WTC11 (cell line): ENCODE results near the gene LCNL1. TPM values are rescaled to one million over a fixed set of nuclear protein-coding genes. Genes with fewer than 3 reads are reported as not detected.

Experiments used
- ATAC-seq: fragments of 200-7000 bp; cut with Tn5 transposase; 2 replicates; pipeline ENCODE4 v1.10.0; 2021; ENCODE audit warnings: mild to moderate bottlenecking, moderate library complexity
- CTCF ChIA-PET: fragments of 300-600 bp; sonication (Branson Sonifier 250); formaldehyde crosslinking; loops from one replicate; lab custom pipeline; 2021; ENCODE audit warnings: antibody characterized with exemption; lab: Charles Lee
- POLR2A ChIA-PET: fragments of 350-600 bp; sonication (Branson Sonifier 250); formaldehyde crosslinking; loops from one replicate; lab custom pipeline; 2021; ENCODE audit warnings: antibody characterized with exemption; lab: Charles Lee
- DNase-seq: peaks from one replicate; pipeline ENCODE4 v3.0.0; 2021; ENCODE audit warnings: low spot score
- H3K27ac Mint-ChIP-seq: 2 replicates; pipeline ENCODE4 v1.8.0; 2021; ENCODE audit warnings: mixed read lengths
- H3K27me3 Mint-ChIP-seq: 2 replicates; pipeline ENCODE4 v1.8.0; 2021; ENCODE audit warnings: low read depth, mild to moderate bottlenecking, moderate library complexity, mixed read lengths
- H3K36me3 Mint-ChIP-seq: 2 replicates; pipeline ENCODE4 v1.8.0; 2021; ENCODE audit warnings: mixed read lengths
- H3K4me1 Mint-ChIP-seq: 2 replicates; pipeline ENCODE4 v1.8.0; 2022; ENCODE audit warnings: mixed read lengths
- H3K4me3 Mint-ChIP-seq: 2 replicates; pipeline ENCODE4 v1.8.0; 2021; ENCODE audit warnings: mild to moderate bottlenecking, moderate library complexity, mixed read lengths
- H3K9me3 Mint-ChIP-seq: 2 replicates; pipeline ENCODE4 v1.8.0; 2021; ENCODE audit warnings: mixed read lengths
- AR ChIP-seq: fragments of 250-450 bp; sonication (Bioruptor Pico); IDR thresholded peaks from 2 replicates; pipeline ENCODE4 v1.9.0; 2021; ENCODE audit warnings: mild to moderate bottlenecking
- ATF6 ChIP-seq: sonication (generic); formaldehyde crosslinking; IDR thresholded peaks from 2 replicates; pipeline ENCODE4 v1.8.1; 2023; ENCODE audit warnings: mild to moderate bottlenecking, missing genetic modification reagents
- CREM ChIP-seq: sonication (generic); formaldehyde crosslinking; IDR thresholded peaks from 2 replicates; pipeline ENCODE4 v1.8.1; 2022; ENCODE audit warnings: mild to moderate bottlenecking, missing genetic modification reagents, moderate library complexity
- FOXK1 ChIP-seq: sonication (generic); formaldehyde crosslinking; IDR thresholded peaks from 2 replicates; pipeline ENCODE4 v1.8.0; 2022; ENCODE audit warnings: mild to moderate bottlenecking, moderate library complexity, missing genetic modification reagents
- NFYB ChIP-seq: sonication (generic); formaldehyde crosslinking; conservative IDR thresholded peaks from 2 replicates; pipeline ENCODE4 v1.8.0; 2022; ENCODE audit warnings: low read depth, missing genetic modification reagents
- NR3C1 ChIP-seq: sonication (generic); formaldehyde crosslinking; conservative IDR thresholded peaks from 2 replicates; pipeline ENCODE4 v1.8.1; 2023; ENCODE audit warnings: low read depth, mild to moderate bottlenecking, missing genetic modification reagents
- PRDM15 ChIP-seq: sonication (generic); formaldehyde crosslinking; IDR thresholded peaks from 2 replicates; pipeline ENCODE4 v1.8.0; 2022; ENCODE audit warnings: missing genetic modification reagents
- ZNF317 ChIP-seq: sonication (generic); formaldehyde crosslinking; IDR thresholded peaks from 2 replicates; pipeline ENCODE4 v1.8.1; 2023; ENCODE audit warnings: low read depth, mild to moderate bottlenecking, moderate library complexity, missing genetic modification reagents, borderline replicate concordance
- total RNA-seq: library from RNA; stranded (reverse); gene quantifications from 3 replicates; pipeline ENCODE4 v1.2.3, GENCODE V29; 2021
- TF ChIP-seq, protein P1 (sequence below): sonication (generic); formaldehyde crosslinking; IDR thresholded peaks from 2 replicates; pipeline ENCODE4 v1.8.1; 2022; ENCODE audit warnings: low read depth, mild to moderate bottlenecking, moderate library complexity, missing genetic modification reagents, borderline replicate concordance
- TF ChIP-seq, protein P2 (sequence below): sonication (generic); formaldehyde crosslinking; IDR thresholded peaks from 2 replicates; pipeline ENCODE4 v1.8.0; 2022; ENCODE audit warnings: mild to moderate bottlenecking, missing genetic modification reagents
- TF ChIP-seq, protein P3 (sequence below): sonication (generic); formaldehyde crosslinking; IDR thresholded peaks from 2 replicates; pipeline ENCODE4 v1.8.1; 2023; ENCODE audit warnings: mild to moderate bottlenecking, missing genetic modification reagents, borderline replicate concordance
- TF ChIP-seq, protein P4 (sequence below): sonication (generic); formaldehyde crosslinking; IDR thresholded peaks from 2 replicates; pipeline ENCODE4 v1.8.0; 2022; ENCODE audit warnings: mild to moderate bottlenecking, missing genetic modification reagents
- TF ChIP-seq, protein P5 (sequence below): fragments of 250-450 bp; sonication (Bioruptor Pico); IDR thresholded peaks from 2 replicates; pipeline ENCODE4 v2.1.2; 2022; ENCODE audit warnings: mild to moderate bottlenecking, moderate library complexity
- TF ChIP-seq, protein P6 (sequence below): fragments of 250-450 bp; sonication (Bioruptor Pico); IDR thresholded peaks from 2 replicates; pipeline ENCODE4 v1.9.0; 2021; ENCODE audit warnings: moderate library complexity, mild to moderate bottlenecking, inconsistent platforms, borderline replicate concordance

Gene LCNL1
- total RNA-seq, 1 experiment from 2014 or later = 0.50 TPM

DNA sequence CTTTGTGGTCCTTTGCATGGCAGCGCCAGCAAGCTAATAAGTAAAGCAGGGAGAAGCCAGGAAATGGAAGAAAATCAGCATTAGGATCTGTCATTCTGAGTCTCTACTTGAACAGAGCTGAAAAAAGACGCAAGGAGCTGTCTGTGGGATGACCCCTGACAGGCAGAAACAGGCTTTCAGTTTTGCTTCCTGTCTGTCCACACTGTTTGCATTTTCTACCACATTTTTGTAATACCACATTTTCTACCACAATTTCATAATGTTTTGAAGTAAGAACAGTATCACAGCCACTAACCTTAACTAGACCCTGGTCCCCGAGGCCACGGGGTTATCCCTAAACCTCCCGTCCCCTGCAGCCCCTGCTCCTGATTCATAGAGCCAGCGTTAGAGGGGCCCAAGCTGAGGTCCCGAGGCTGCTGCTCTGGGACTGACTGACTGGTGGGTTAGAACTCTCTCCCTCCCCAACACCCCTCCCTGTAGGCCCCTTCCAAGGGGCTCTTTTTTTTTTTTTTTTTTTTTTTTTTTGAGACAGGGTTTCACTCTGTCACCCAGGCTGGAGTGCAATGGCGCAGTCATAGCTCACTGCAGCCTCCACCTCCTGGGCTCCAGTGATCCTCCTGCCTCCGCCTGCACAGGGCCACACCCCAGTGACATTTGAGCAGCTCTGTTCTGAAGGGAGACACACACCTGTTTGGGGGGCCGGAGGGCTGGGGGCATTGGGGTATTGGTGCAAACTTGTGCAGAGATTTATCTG lies 17.6 kb downstream of the LCNL1 start (continued):
- TF ChIP-seq ATF6 (CRISPR knock-in tag) = no peak
- TF ChIP-seq, protein P1, sequence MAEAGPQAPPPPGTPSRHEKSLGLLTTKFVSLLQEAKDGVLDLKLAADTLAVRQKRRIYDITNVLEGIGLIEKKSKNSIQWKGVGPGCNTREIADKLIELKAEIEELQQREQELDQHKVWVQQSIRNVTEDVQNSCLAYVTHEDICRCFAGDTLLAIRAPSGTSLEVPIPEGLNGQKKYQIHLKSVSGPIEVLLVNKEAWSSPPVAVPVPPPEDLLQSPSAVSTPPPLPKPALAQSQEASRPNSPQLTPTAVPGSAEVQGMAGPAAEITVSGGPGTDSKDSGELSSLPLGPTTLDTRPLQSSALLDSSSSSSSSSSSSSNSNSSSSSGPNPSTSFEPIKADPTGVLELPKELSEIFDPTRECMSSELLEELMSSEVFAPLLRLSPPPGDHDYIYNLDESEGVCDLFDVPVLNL (CRISPR knock-in tag) = no peak
- TF ChIP-seq, protein P2, sequence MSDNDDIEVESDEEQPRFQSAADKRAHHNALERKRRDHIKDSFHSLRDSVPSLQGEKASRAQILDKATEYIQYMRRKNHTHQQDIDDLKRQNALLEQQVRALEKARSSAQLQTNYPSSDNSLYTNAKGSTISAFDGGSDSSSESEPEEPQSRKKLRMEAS (CRISPR knock-in tag) = no peak
- TF ChIP-seq ZNF317 (CRISPR knock-in tag) = no peak
- no peak for TF ChIP-seq CREM (CRISPR knock-in tag)

- Mint-ChIP-seq H3K27ac (no peak overlapping the region), H3K36me3 (peaks cover 6% of the 10 kb centered on the region; the same call in 1 of the 2 replicates), H3K4me1 (0 out of 2 replicates have a peak, but pooled peaks cover 4% of the 10 kb centered on the region), H3K27me3 (peaks cover 6% of the 10 kb centered on the region; the same call in 1 of the 2 replicates), H3K4me3 (no peak overlapping the region), H3K9me3 (peaks cover 8% of the 10 kb centered on the region)
- DNase-seq = no peak
- POLR2A ChIA-PET = interaction anchor here (0.7 kb wide), 1 partner anchor 543 kb away, joined by 4 read pairs; no protein-coding TSS in a partner anchor
- ATAC-seq = no peak
- CTCF ChIA-PET = interaction anchor here (0.7 to 3.2 kb wide), 10 partner anchors 10 to 190 kb away, joined by 3 to 18 read pairs (median 4); partner anchors contain the start of gene NPDC1
- TF ChIP-seq, protein P3, sequence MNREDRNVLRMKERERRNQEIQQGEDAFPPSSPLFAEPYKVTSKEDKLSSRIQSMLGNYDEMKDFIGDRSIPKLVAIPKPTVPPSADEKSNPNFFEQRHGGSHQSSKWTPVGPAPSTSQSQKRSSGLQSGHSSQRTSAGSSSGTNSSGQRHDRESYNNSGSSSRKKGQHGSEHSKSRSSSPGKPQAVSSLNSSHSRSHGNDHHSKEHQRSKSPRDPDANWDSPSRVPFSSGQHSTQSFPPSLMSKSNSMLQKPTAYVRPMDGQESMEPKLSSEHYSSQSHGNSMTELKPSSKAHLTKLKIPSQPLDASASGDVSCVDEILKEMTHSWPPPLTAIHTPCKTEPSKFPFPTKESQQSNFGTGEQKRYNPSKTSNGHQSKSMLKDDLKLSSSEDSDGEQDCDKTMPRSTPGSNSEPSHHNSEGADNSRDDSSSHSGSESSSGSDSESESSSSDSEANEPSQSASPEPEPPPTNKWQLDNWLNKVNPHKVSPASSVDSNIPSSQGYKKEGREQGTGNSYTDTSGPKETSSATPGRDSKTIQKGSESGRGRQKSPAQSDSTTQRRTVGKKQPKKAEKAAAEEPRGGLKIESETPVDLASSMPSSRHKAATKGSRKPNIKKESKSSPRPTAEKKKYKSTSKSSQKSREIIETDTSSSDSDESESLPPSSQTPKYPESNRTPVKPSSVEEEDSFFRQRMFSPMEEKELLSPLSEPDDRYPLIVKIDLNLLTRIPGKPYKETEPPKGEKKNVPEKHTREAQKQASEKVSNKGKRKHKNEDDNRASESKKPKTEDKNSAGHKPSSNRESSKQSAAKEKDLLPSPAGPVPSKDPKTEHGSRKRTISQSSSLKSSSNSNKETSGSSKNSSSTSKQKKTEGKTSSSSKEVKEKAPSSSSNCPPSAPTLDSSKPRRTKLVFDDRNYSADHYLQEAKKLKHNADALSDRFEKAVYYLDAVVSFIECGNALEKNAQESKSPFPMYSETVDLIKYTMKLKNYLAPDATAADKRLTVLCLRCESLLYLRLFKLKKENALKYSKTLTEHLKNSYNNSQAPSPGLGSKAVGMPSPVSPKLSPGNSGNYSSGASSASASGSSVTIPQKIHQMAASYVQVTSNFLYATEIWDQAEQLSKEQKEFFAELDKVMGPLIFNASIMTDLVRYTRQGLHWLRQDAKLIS = no peak
- TF ChIP-seq NR3C1 (no peak), PRDM15 (CRISPR knock-in tag) (no peak), FOXK1 (CRISPR knock-in tag) (no peak), AR (CRISPR knock-in tag) (no peak), NFYB (CRISPR knock-in tag) (no peak)
- TF ChIP-seq, protein P4, sequence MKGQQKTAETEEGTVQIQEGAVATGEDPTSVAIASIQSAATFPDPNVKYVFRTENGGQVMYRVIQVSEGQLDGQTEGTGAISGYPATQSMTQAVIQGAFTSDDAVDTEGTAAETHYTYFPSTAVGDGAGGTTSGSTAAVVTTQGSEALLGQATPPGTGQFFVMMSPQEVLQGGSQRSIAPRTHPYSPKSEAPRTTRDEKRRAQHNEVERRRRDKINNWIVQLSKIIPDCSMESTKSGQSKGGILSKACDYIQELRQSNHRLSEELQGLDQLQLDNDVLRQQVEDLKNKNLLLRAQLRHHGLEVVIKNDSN (CRISPR knock-in tag) = no peak
- TF ChIP-seq, protein P5, sequence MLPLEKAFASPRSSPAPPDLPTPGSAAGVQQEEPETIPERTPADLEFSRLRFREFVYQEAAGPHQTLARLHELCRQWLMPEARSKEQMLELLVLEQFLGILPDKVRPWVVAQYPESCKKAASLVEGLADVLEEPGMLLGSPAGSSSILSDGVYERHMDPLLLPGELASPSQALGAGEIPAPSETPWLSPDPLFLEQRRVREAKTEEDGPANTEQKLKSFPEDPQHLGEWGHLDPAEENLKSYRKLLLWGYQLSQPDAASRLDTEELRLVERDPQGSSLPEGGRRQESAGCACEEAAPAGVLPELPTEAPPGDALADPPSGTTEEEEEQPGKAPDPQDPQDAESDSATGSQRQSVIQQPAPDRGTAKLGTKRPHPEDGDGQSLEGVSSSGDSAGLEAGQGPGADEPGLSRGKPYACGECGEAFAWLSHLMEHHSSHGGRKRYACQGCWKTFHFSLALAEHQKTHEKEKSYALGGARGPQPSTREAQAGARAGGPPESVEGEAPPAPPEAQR (CRISPR knock-in tag) = no peak
- TF ChIP-seq, protein P6, sequence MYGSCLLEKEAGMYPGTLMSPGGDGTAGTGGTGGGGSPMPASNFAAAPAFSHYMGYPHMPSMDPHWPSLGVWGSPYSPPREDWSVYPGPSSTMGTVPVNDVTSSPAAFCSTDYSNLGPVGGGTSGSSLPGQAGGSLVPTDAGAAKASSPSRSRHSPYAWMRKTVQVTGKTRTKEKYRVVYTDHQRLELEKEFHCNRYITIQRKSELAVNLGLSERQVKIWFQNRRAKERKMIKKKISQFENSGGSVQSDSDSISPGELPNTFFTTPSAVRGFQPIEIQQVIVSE (CRISPR knock-in tag) = no peak
Observed at GRCh38 chr9:137001857-137002645, 19.3 kb downstream of the LCNL1 start.
